WTC11 (cell line): ENCODE data around the gene EPN1. TPM values are rescaled to one million over a fixed set of nuclear protein-coding genes. Genes with fewer than 3 reads are reported as not detected.

ENCODE experiments used
- ATAC-seq: fragments of 200-7000 bp; cut with Tn5 transposase; 2 replicates; pipeline ENCODE4 v1.10.0; 2021; ENCODE audit warnings: mild to moderate bottlenecking, moderate library complexity
- CTCF ChIA-PET: fragments of 300-600 bp; sonication (Branson Sonifier 250); formaldehyde crosslinking; loops from one replicate; lab custom pipeline; 2021; ENCODE audit warnings: antibody characterized with exemption; lab: Charles Lee
- POLR2A ChIA-PET: fragments of 350-600 bp; sonication (Branson Sonifier 250); formaldehyde crosslinking; loops from one replicate; lab custom pipeline; 2021; ENCODE audit warnings: antibody characterized with exemption; lab: Charles Lee
- DNase-seq: peaks from one replicate; pipeline ENCODE4 v3.0.0; 2021; ENCODE audit warnings: low spot score
- H3K27ac Mint-ChIP-seq: 2 replicates; pipeline ENCODE4 v1.8.0; 2021; ENCODE audit warnings: mixed read lengths
- H3K27me3 Mint-ChIP-seq: 2 replicates; pipeline ENCODE4 v1.8.0; 2021; ENCODE audit warnings: low read depth, mild to moderate bottlenecking, moderate library complexity, mixed read lengths
- H3K36me3 Mint-ChIP-seq: 2 replicates; pipeline ENCODE4 v1.8.0; 2021; ENCODE audit warnings: mixed read lengths
- H3K4me1 Mint-ChIP-seq: 2 replicates; pipeline ENCODE4 v1.8.0; 2022; ENCODE audit warnings: mixed read lengths
- H3K4me3 Mint-ChIP-seq: 2 replicates; pipeline ENCODE4 v1.8.0; 2021; ENCODE audit warnings: mild to moderate bottlenecking, moderate library complexity, mixed read lengths
- H3K9me3 Mint-ChIP-seq: 2 replicates; pipeline ENCODE4 v1.8.0; 2021; ENCODE audit warnings: mixed read lengths
- AFF4 ChIP-seq: sonication (generic); formaldehyde crosslinking; IDR thresholded peaks from 2 replicates; pipeline ENCODE4 v1.8.1; 2023; ENCODE audit warnings: mild to moderate bottlenecking, missing genetic modification reagents, borderline replicate concordance
- ATF1 ChIP-seq: sonication (generic); formaldehyde crosslinking; IDR thresholded peaks from 2 replicates; pipeline ENCODE4 v1.8.1; 2023; ENCODE audit warnings: mild to moderate bottlenecking, moderate library complexity, missing genetic modification reagents
- ELF4 ChIP-seq: sonication (generic); formaldehyde crosslinking; IDR thresholded peaks from 2 replicates; pipeline ENCODE4 v1.8.1; 2022; ENCODE audit warnings: low read depth, mild to moderate bottlenecking, moderate library complexity, missing genetic modification reagents
- ETV6 ChIP-seq: sonication (generic); formaldehyde crosslinking; IDR thresholded peaks from 2 replicates; pipeline ENCODE4 v1.8.1; 2022; ENCODE audit warnings: mild to moderate bottlenecking, missing genetic modification reagents
- FOXJ3 ChIP-seq: sonication (generic); formaldehyde crosslinking; IDR thresholded peaks from 2 replicates; pipeline ENCODE4 v1.9.0; 2021; ENCODE audit warnings: missing genetic modification reagents, mild to moderate bottlenecking, borderline replicate concordance
- HMGXB4 ChIP-seq: sonication (generic); formaldehyde crosslinking; IDR thresholded peaks from 2 replicates; pipeline ENCODE4 v1.8.1; 2023; ENCODE audit warnings: mild to moderate bottlenecking, moderate library complexity, missing genetic modification reagents
- KAT7 ChIP-seq: sonication (generic); formaldehyde crosslinking; IDR thresholded peaks from 2 replicates; pipeline ENCODE4 v1.8.1; 2023; ENCODE audit warnings: missing genetic modification reagents, mild to moderate bottlenecking, borderline replicate concordance
- OVOL2 ChIP-seq: fragments of 250-450 bp; sonication (Bioruptor Pico); IDR thresholded peaks from 2 replicates; pipeline ENCODE4 v1.9.0; 2021; ENCODE audit warnings: mild to moderate bottlenecking, borderline replicate concordance
- PRDM15 ChIP-seq: sonication (generic); formaldehyde crosslinking; IDR thresholded peaks from 2 replicates; pipeline ENCODE4 v1.8.0; 2022; ENCODE audit warnings: missing genetic modification reagents
- PREB ChIP-seq: sonication (generic); formaldehyde crosslinking; IDR thresholded peaks from 2 replicates; pipeline ENCODE4 v1.8.1; 2022; ENCODE audit warnings: mild to moderate bottlenecking, missing genetic modification reagents, moderate library complexity, borderline replicate concordance
- SMAD3 ChIP-seq: sonication (generic); formaldehyde crosslinking; IDR thresholded peaks from 2 replicates; pipeline ENCODE4 v1.8.0; 2022; ENCODE audit warnings: missing genetic modification reagents, mild to moderate bottlenecking, borderline replicate concordance
- SOX15 ChIP-seq: fragments of 250-450 bp; sonication (Bioruptor Pico); IDR thresholded peaks from 2 replicates; pipeline ENCODE4 v1.9.0; 2021; ENCODE audit warnings: mild to moderate bottlenecking
- TCF7 ChIP-seq: sonication (generic); formaldehyde crosslinking; IDR thresholded peaks from 2 replicates; pipeline ENCODE4 v1.8.0; 2022; ENCODE audit warnings: mild to moderate bottlenecking, low read depth, missing genetic modification reagents, moderate library complexity
- USF2 ChIP-seq: sonication (generic); formaldehyde crosslinking; IDR thresholded peaks from 2 replicates; pipeline ENCODE4 v1.8.1; 2023; ENCODE audit warnings: mild to moderate bottlenecking, missing genetic modification reagents, moderate library complexity
- ZBTB21 ChIP-seq: sonication (generic); formaldehyde crosslinking; IDR thresholded peaks from 2 replicates; pipeline ENCODE4 v1.8.1; 2023; ENCODE audit warnings: mild to moderate bottlenecking, missing genetic modification reagents, borderline replicate concordance
- ZNF138 ChIP-seq: sonication (generic); formaldehyde crosslinking; conservative IDR thresholded peaks from 2 replicates; pipeline ENCODE4 v1.8.1; 2022; ENCODE audit warnings: mild to moderate bottlenecking, moderate library complexity, missing genetic modification reagents
- ZNF219 ChIP-seq: sonication (generic); formaldehyde crosslinking; IDR thresholded peaks from 2 replicates; pipeline ENCODE4 v1.8.0; 2023; ENCODE audit warnings: missing genetic modification reagents, mild to moderate bottlenecking, borderline replicate concordance
- ZNF232 ChIP-seq: sonication (generic); formaldehyde crosslinking; IDR thresholded peaks from 2 replicates; pipeline ENCODE4 v1.8.0; 2022; ENCODE audit warnings: mild to moderate bottlenecking, missing genetic modification reagents
- total RNA-seq: library from RNA; stranded (reverse); gene quantifications from 3 replicates; pipeline ENCODE4 v1.2.3, GENCODE V29; 2021
- TF ChIP-seq, protein P1 (sequence below): sonication (generic); formaldehyde crosslinking; conservative IDR thresholded peaks from 2 replicates; pipeline ENCODE4 v1.8.1; 2022; ENCODE audit warnings: mild to moderate bottlenecking, missing genetic modification reagents
- TF ChIP-seq, protein P2 (sequence below): sonication (generic); formaldehyde crosslinking; IDR thresholded peaks from 2 replicates; pipeline ENCODE4 v1.8.1; 2022; ENCODE audit warnings: low read depth, missing genetic modification reagents, borderline replicate concordance

EPN1 gene
- total RNA-seq, 1 experiment from 2014 or later: 234 TPM

DNA sequence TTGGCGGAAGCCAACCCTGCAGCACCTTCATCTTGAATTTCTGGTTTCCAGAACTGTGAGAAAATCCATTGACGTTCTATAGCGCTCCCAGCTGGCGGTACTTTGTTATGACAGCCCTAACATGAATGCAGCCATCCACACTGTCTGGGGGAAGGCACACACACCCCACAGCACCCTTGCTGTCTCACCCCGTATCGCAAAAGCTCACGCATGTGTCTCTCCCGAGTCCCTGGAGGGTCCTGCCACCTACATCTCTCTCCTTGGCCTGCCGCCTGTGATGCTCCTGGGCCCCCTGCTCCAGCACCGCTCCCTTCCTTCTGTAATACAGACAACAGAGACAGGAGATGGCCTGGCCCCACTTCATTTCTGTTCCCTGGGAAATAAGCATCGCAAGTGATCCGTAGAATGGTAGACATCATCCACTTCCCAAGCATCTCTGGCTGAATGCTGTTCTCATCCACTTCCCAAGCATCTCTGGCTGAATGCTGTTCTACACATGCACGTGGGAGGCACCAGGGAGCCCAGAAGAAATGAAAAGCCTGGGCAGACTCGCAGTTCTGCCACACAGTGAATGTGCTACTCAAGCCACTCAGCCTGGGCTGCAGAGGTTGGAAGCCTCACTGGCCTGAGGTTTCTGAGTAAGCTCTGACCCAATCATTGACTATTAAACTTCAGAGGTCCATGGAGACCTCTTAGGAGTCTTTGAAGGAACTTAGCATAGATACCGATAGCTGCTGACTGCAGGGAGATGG lies 29.6 kb downstream of the EPN1 start:
- Mint-ChIP-seq H3K36me3 (peaks cover 27% of the 10 kb centered on the region), H3K27me3 (peaks cover 26% of the 10 kb centered on the region), H3K4me1 (no peaks in the 10 kb centered on the region), H3K9me3 (peaks cover 36% of the 10 kb centered on the region), H3K4me3 (no peak overlapping the region), H3K27ac (no peak overlapping the region)
- ChIA-PET CTCF (interaction anchor here (1.3 to 1.8 kb wide), 6 partner anchors 34 to 629 kb away, joined by 3 to 12 read pairs (median 6); partner anchors contain the start of gene U2AF2), POLR2A (no interaction called here)
- TF ChIP-seq ZBTB21 (no peak), SMAD3 (no peak), ETV6 (CRISPR knock-in tag) (no peak), TCF7 (CRISPR knock-in tag) (no peak), PREB (CRISPR knock-in tag) (no peak), ELF4 (no peak), USF2 (CRISPR knock-in tag) (no peak), SOX15 (no peak), ZNF138 (CRISPR knock-in tag) (no peak), OVOL2 (CRISPR knock-in tag) (no peak), ATF1 (no peak), HMGXB4 (no peak), KAT7 (CRISPR knock-in tag) (no peak), PRDM15 (CRISPR knock-in tag) (no peak), ZNF232 (CRISPR knock-in tag) (no peak), AFF4 (CRISPR knock-in tag) (no peak), ZNF219 (no peak), FOXJ3 (CRISPR knock-in tag) (no peak)
- TF ChIP-seq, protein P1, sequence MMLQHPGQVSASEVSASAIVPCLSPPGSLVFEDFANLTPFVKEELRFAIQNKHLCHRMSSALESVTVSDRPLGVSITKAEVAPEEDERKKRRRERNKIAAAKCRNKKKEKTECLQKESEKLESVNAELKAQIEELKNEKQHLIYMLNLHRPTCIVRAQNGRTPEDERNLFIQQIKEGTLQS: no peak
- TF ChIP-seq, protein P2, sequence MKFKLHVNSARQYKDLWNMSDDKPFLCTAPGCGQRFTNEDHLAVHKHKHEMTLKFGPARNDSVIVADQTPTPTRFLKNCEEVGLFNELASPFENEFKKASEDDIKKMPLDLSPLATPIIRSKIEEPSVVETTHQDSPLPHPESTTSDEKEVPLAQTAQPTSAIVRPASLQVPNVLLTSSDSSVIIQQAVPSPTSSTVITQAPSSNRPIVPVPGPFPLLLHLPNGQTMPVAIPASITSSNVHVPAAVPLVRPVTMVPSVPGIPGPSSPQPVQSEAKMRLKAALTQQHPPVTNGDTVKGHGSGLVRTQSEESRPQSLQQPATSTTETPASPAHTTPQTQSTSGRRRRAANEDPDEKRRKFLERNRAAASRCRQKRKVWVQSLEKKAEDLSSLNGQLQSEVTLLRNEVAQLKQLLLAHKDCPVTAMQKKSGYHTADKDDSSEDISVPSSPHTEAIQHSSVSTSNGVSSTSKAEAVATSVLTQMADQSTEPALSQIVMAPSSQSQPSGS (CRISPR knock-in tag): no peak
- no peak for DNase-seq
- ATAC-seq: peak; percentile 16
